Activated naive CD4-positive, alpha-beta T cell treated with Interleukin-2 at 50 U/mL for 16 hours (primary cell): ENCODE data around the gene EEFSEC.

ENCODE experiments used
- DNase-seq: peaks from one replicate; pipeline ENCODE4 v3.0.0-alpha.2; 2020

EEFSEC gene

GRCh38 chr3:128275316-128276145, 122.2 kb downstream of the EEFSEC start:
- DNase-seq = no peak

GRCh38 chr3:128276146-128276435, 122.8 kb downstream of the EEFSEC start:
- DNase-seq = no peak

GRCh38 chr3:128276577-128277183, 123.4 kb downstream of the EEFSEC start:
- DNase-seq = no peak

- no peak for DNase-seq
Measured at GRCh38 chr3:128277378-128278069, 124.2 kb downstream of the EEFSEC start.

GRCh38 chr3:128278130-128278529, 124.8 kb downstream of the EEFSEC start:
- DNase-seq = no peak

GRCh38 chr3:128278761-128279600, 125.7 kb downstream of the EEFSEC start:
- DNase-seq = no peak

- no peak for DNase-seq
Measured at GRCh38 chr3:128279601-128279880, 126.3 kb downstream of the EEFSEC start.

GRCh38 chr3:128280481-128281052, 127.3 kb downstream of the EEFSEC start:
- DNase-seq = no peak

- no peak for DNase-seq
Measured at GRCh38 chr3:128281056-128281455, 127.8 kb downstream of the EEFSEC start.

GRCh38 chr3:128281461-128282367, 128.4 kb downstream of the EEFSEC start:
- no peak for DNase-seq

- DNase-seq = no peak
Measured at GRCh38 chr3:128282380-128283196, 129.3 kb downstream of the EEFSEC start.

- no peak for DNase-seq
Measured at GRCh38 chr3:128283421-128283820, 130.1 kb downstream of the EEFSEC start.

GRCh38 chr3:128285042-128285966, 132.0 kb downstream of the EEFSEC start:
- DNase-seq = no peak

- DNase-seq = no peak
Measured at GRCh38 chr3:128285967-128286321, 132.7 kb downstream of the EEFSEC start.

GRCh38 chr3:128286691-128287090, 133.4 kb downstream of the EEFSEC start:
- DNase-seq = no peak

- no peak for DNase-seq
Measured at GRCh38 chr3:128287216-128287615, 133.9 kb downstream of the EEFSEC start.

GRCh38 chr3:128289534-128289933, 136.3 kb downstream of the EEFSEC start:
- DNase-seq = no peak

GRCh38 chr3:128290484-128290883, 137.2 kb downstream of the EEFSEC start:
- no peak for DNase-seq

- no peak for DNase-seq
Measured at GRCh38 chr3:128293930-128294329, 140.6 kb downstream of the EEFSEC start.

GRCh38 chr3:128294999-128295468, 141.8 kb downstream of the EEFSEC start:
- no peak for DNase-seq
